GM12878 (cell line): ENCODE data around the gene TRAF3. TPM values are rescaled to one million over a fixed set of nuclear protein-coding genes. Genes with fewer than 3 reads are reported as not detected.

Experiments used
- ATAC-seq: fragments of 200-7000 bp; cut with Tn5 transposase; 3 replicates; pipeline ENCODE4 v1.9.1; 2020; ENCODE audit warnings: mild to moderate bottlenecking, moderate library complexity
- BruUV-seq: library from RNA; stranded (reverse); fragments of 400-500 nt; replicated peaks from 2 replicates; lab custom pipeline; 2021; lab: Mats Ljungman, UMichigan
- CTCF ChIA-PET: fragments of 300-600 bp; sonication (Branson Sonifier 250); formaldehyde crosslinking; extraction: SDS; loops from one replicate; lab custom pipeline; 2021; ENCODE audit warnings: inconsistent platforms; lab: Yijun Ruan, JAX
- POLR2A ChIA-PET: fragments of 350-600 bp; formaldehyde crosslinking; extraction: SDS; loops from one replicate; lab custom pipeline; 2021; ENCODE audit warnings: inconsistent platforms; lab: Charles Lee
- RAD21 ChIA-PET: fragments of 300-600 bp; sonication (Branson Sonifier 250); formaldehyde crosslinking; loops from one replicate; lab custom pipeline; 2023; ENCODE audit warnings: antibody characterized with exemption; ENCODE audit not compliant: unreplicated experiment; lab: Charles Lee
- SMC1A ChIA-PET: fragments of 300-600 bp; sonication (Branson Sonifier 250); formaldehyde crosslinking; loops from one replicate; lab custom pipeline; 2023; ENCODE audit not compliant: unreplicated experiment, uncharacterized antibody; lab: Charles Lee
- DNase-seq: peaks from one replicate; pipeline ENCODE4 v3.0.0-alpha.2; 2011; ENCODE audit warnings: low read depth, low spot score
- FAIRE-seq: peaks from 3 replicates; lab custom pipeline; 2011; peaks lifted over from hg19 to GRCh38; lab: Jason Lieb, UNC
- H2AFZ ChIP-seq: 2 replicates; pipeline ENCODE4 v1.6.0; 2011; ENCODE audit warnings: low read depth, low read length, control low read depth; ENCODE audit not compliant: control insufficient read depth
- H3K27ac ChIP-seq: 2 replicates; pipeline ENCODE4 v1.5.1; 2011; ENCODE audit warnings: control low read depth; ENCODE audit not compliant: control insufficient read depth, insufficient read depth
- H3K27me3 ChIP-seq, 2 experiments: replicated peaks in 1 of 2; 2 replicates each; pipeline versions ENCODE4 v1.6.0 to v1.6.1; 2011; ENCODE audit warnings: low read length in 1 of 2; ENCODE audit not compliant: control insufficient read depth in 2 of 2, insufficient read depth in 2 of 2
- H3K36me3 ChIP-seq, 2 experiments: 2 replicates each; pipeline ENCODE4 v1.5.1; 2011; ENCODE audit warnings: low read length in 1 of 2; ENCODE audit not compliant: control insufficient read depth in 2 of 2, insufficient read depth in 2 of 2
- H3K4me1 ChIP-seq: 2 replicates; pipeline ENCODE4 v1.6.1; 2011; ENCODE audit warnings: mild to moderate bottlenecking, low read length, moderate library complexity, mixed read lengths; ENCODE audit not compliant: control insufficient read depth, insufficient read depth
- H3K4me2 ChIP-seq: 2 replicates; pipeline ENCODE4 v1.6.0; 2011; ENCODE audit warnings: control low read depth; ENCODE audit not compliant: control insufficient read depth, insufficient read depth
- H3K4me3 ChIP-seq: fragments of 200-600 bp; sonication (generic); 2 replicates; pipeline ENCODE4 v1.5.1; 2016
- H3K79me2 ChIP-seq: 2 replicates; pipeline ENCODE4 v1.6.0; 2011; ENCODE audit warnings: low read length; ENCODE audit not compliant: control insufficient read depth, insufficient read depth
- H3K9ac ChIP-seq: 2 replicates; pipeline ENCODE4 v1.8.0; 2011; ENCODE audit warnings: low read length, control low read depth, mixed read lengths; ENCODE audit not compliant: control insufficient read depth, insufficient read depth
- H3K9me3 ChIP-seq: replicated peaks from 3 replicates; pipeline ENCODE4 v1.5.1; 2011; ENCODE audit warnings: mild to moderate bottlenecking, low read length; ENCODE audit not compliant: control insufficient read depth, insufficient read depth
- H4K20me1 ChIP-seq: 2 replicates; pipeline ENCODE4 v1.6.0; 2011; ENCODE audit not compliant: control insufficient read depth, insufficient read depth
- EZH2 ChIP-seq: IDR thresholded peaks from 2 replicates; pipeline ENCODE4 v1.6.1; 2012; ENCODE audit warnings: low read depth, mild to moderate bottlenecking, control low read depth, inconsistent platforms, low read length, borderline replicate concordance; ENCODE audit not compliant: control insufficient read depth
- IKZF2 ChIP-seq, 2 experiments: fragments of 450-650 bp; IDR thresholded peaks; 2 replicates each; pipeline ENCODE4 v1.6.1; 2017; ENCODE audit warnings: mild to moderate bottlenecking in 2 of 2, moderate library complexity in 2 of 2
- IRF5 ChIP-seq: fragments of 450-650 bp; IDR thresholded peaks from 2 replicates; pipeline ENCODE4 v1.6.1; 2017; ENCODE audit warnings: borderline replicate concordance
- SMAD5 ChIP-seq: IDR thresholded peaks from 2 replicates; pipeline ENCODE4 v1.6.1; 2016; ENCODE audit warnings: antibody characterized with exemption, low read depth
- SUZ12 ChIP-seq: fragments of 200-600 bp; sonication (generic); IDR thresholded peaks from one replicate; pipeline ENCODE4 v1.6.1; 2018; ENCODE audit warnings: antibody characterized with exemption, mild to moderate bottlenecking; ENCODE audit not compliant: unreplicated experiment
- WGBS: methylation state at CpG from one replicate; pipeline ENCODE4 v1.1.6; 2016; ENCODE audit warnings: low lambda C conversion rate; ENCODE audit not compliant: insufficient replicate concordance, insufficient coverage; ENCODE audit errors: missing lambda C conversion rate; 5-methylcytosine and 5-hydroxymethylcytosine counted together
- in situ Hi-C: fragments of 300-500 bp; cut with MboI; formaldehyde crosslinking; loops from 9 replicates; pipeline ENCODE4 v1.14.3; 2018; ENCODE audit warnings: mixed read lengths
- intact Hi-C: fragments of 100-400 bp; cut with micrococcal nuclease; formaldehyde crosslinking; loops from one replicate; pipeline ENCODE4 v1.14.2; 2022; ENCODE audit not compliant: unreplicated experiment
- polyA plus RNA-seq, 11 experiments: library from polyadenylated mRNA; depleted of rRNA in 4 of 11; unstranded in 6 of 11; stranded (reverse) in 5 of 11; fragments of >200 nt; fragmentation: Nextera tagmentation in 4 of 11; fragmentation: Illumina TruSeq in 1 of 11; extraction: Ambion mirVana in 4 of 11; extraction: Trizol in 1 of 11; gene quantifications; 1 replicate in 1 of 11; 2 replicates in 10 of 11; pipeline versions ENCODE4 v1.2.1 to v1.2.3, GENCODE V29; 2011 to 2016; ENCODE audit warnings: inconsistent platforms in 2 of 11, missing spikeins in 2 of 11, low read depth in 1 of 11
- total RNA-seq, 4 experiments: library from RNA; depleted of rRNA in 3 of 4; stranded (reverse); fragments of >200 nt in 3 of 4; fragmentation: Illumina TruSeq in 1 of 4; extraction: Trizol in 1 of 4; gene quantifications; 2 replicates each; pipeline versions ENCODE4 v1.2.1 to v1.2.3, GENCODE V29; 2013 to 2021

TRAF3 gene
- total and polyA plus RNA-seq, 10 of the 15 experiments (the other 5 are each of a cell fraction or from before 2014, with no cell fraction given): 3.0 to 70.1 (median 36.5) TPM

DNA sequence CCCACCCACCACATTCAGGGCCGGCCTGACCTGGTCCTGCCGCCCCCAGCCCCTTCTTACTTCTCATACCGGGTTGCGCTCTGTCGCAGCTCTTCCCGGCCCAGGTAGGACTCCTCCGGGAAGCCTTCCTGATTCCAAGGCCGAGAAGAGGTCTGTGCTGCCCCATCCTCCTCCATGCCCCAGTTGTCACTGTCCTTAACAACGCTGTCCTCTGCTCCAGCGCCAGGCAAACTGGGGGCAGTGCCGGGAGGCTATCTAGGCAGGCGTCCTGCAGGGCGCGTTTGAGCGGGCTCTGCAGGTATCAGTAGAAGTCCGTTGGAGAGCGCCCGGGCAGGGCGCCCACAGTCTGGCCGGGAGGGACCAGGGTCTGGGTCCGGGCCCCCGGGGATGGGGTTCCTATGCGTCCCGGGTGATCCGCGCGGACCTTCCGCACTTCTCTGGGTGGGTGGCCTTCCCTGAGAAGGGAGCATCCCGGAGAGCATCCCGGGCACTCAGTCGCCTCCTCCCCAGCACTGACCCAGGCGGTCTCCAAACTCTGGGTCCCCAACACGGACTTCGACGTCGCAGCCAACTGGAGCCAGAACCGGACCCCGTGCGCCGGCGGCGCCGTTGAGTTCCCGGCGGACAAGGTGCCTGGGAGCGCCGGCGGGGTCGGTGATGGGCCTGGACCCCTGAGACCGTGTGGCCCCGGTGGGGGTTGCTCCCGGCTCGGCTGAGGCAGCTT, 146.1 kb downstream of the TRAF3 start:
- peaks cover 5% of the 10 kb centered on the region for H3K4me1 ChIP-seq
- H3K79me2 ChIP-seq: no peaks in the 10 kb centered on the region
- ChIA-PET RAD21 (interaction anchor here (2.4 kb wide), 1 partner anchor 229 kb away, joined by 13 read pairs; no protein-coding TSS in a partner anchor), CTCF (no interaction called here), POLR2A (no interaction called here), SMC1A (no interaction called here)
- in situ Hi-C loops: no loop called here
- intact Hi-C loops: no loop called here
- WGBS: 23% methylated on average over 37 of the region's 53 CpGs
- H3K4me3 ChIP-seq: peak overlapping the region; percentile 17; the same call in 1 of the 2 replicates
- peaks cover 8 to 14% of the 10 kb centered on the region in 2 experiments for H3K27me3 ChIP-seq
- H3K4me2 ChIP-seq: peak overlapping the region; percentile 75
- H3K36me3 ChIP-seq: no peaks in the 10 kb centered on the region
- no peaks in the 10 kb centered on the region for H4K20me1 ChIP-seq
- H3K9ac ChIP-seq: no peak overlapping the region
- no peak overlapping the region for H3K27ac ChIP-seq
- no peak for DNase-seq
- no peak for TF ChIP-seq IRF5
- TF ChIP-seq IKZF2 (IDR thresholded peaks at IDR 0.05): 0 out of 4 replicates have a peak, but pooled peaks of 1 of the 2 experiments have one; percentile 4
- TF ChIP-seq SUZ12: peak; percentile 52
- TF ChIP-seq EZH2: 0 out of 2 replicates have a peak, but pooled peaks have one; percentile 83
- no peak for TF ChIP-seq SMAD5
- TF ChIP-seq, all 136 proteins: peak for 3
- ATAC-seq (peak; percentile 40), FAIRE-seq (no peak)
- no peak overlapping the region for H2AFZ ChIP-seq
- no TSS peak for BruUV-seq
- H3K9me3 ChIP-seq: no peaks in the 10 kb centered on the region
